Memory B cell (primary cell): ENCODE data around the gene ADGRG1.

Experiments
- ATAC-seq: fragments of 150-1000 bp; cut with Tn5 transposase; 2 replicates; pipeline ENCODE4 v1.10.0; 2021; ENCODE audit warnings: low read depth, mild to moderate bottlenecking, moderate library complexity
- DNase-seq, 2 donors: peaks; one replicate each; pipeline ENCODE4 v3.0.0; 2022; ENCODE audit warnings: low spot score in 2 of 2
- H3K27ac Mint-ChIP-seq: one replicate; pipeline ENCODE4 v1.8.0; 2022; ENCODE audit warnings: mild to moderate bottlenecking, moderate library complexity, mixed read lengths
- H3K27me3 Mint-ChIP-seq: one replicate; pipeline ENCODE4 v1.8.0; 2022; ENCODE audit warnings: mixed read lengths
- H3K36me3 Mint-ChIP-seq: one replicate; pipeline ENCODE4 v1.8.0; 2022; ENCODE audit warnings: mild to moderate bottlenecking, mixed read lengths
- H3K4me1 Mint-ChIP-seq: one replicate; pipeline ENCODE4 v1.8.0; 2022; ENCODE audit warnings: mixed read lengths
- H3K4me3 Mint-ChIP-seq: one replicate; pipeline ENCODE4 v1.8.0; 2022; ENCODE audit warnings: mild to moderate bottlenecking, moderate library complexity, mixed read lengths
- H3K9me3 Mint-ChIP-seq: one replicate; pipeline ENCODE4 v1.8.0; 2022; ENCODE audit warnings: mixed read lengths

The ADGRG1 gene

GRCh38 chr16:57697896-57698537 lies 69.6 kb downstream of the ADGRG1 start:
- peaks cover 5% of the 10 kb centered on the region for H3K4me1 Mint-ChIP-seq
- H3K4me3 Mint-ChIP-seq, result no peak overlapping the region
- no peak for ATAC-seq
- no peaks in the 10 kb centered on the region for H3K36me3 Mint-ChIP-seq
- no peaks in the 10 kb centered on the region for H3K27me3 Mint-ChIP-seq
- H3K27ac Mint-ChIP-seq, result no peak overlapping the region
- H3K9me3 Mint-ChIP-seq, result no peaks in the 10 kb centered on the region
- no peak for DNase-seq

GRCh38 chr16:57698812-57699405 lies 70.5 kb downstream of the ADGRG1 start:
- ATAC-seq (no peak), DNase-seq (no peak)
- H3K36me3 Mint-ChIP-seq, result no peaks in the 10 kb centered on the region
- no peak overlapping the region for H3K27ac Mint-ChIP-seq
- H3K4me1 Mint-ChIP-seq, result peaks cover 5% of the 10 kb centered on the region
- no peak overlapping the region for H3K4me3 Mint-ChIP-seq
- no peaks in the 10 kb centered on the region for H3K27me3 Mint-ChIP-seq
- H3K9me3 Mint-ChIP-seq, result no peaks in the 10 kb centered on the region

GRCh38 chr16:57699481-57699880 lies 71.1 kb downstream of the ADGRG1 start:
- Mint-ChIP-seq H3K27ac (no peak overlapping the region), H3K9me3 (no peaks in the 10 kb centered on the region), H3K27me3 (no peaks in the 10 kb centered on the region), H3K36me3 (no peaks in the 10 kb centered on the region), H3K4me3 (no peak overlapping the region), H3K4me1 (peaks cover 5% of the 10 kb centered on the region)
- DNase-seq (no peak), ATAC-seq (no peak)

- peaks cover 2% of the 10 kb centered on the region for H3K4me1 Mint-ChIP-seq
- no peak overlapping the region for H3K4me3 Mint-ChIP-seq
- DNase-seq, result no peak
- no peak overlapping the region for H3K27ac Mint-ChIP-seq
- H3K27me3 Mint-ChIP-seq, result no peaks in the 10 kb centered on the region
- no peak for ATAC-seq
- no peaks in the 10 kb centered on the region for H3K36me3 Mint-ChIP-seq
- H3K9me3 Mint-ChIP-seq, result no peaks in the 10 kb centered on the region
Measured at GRCh38 chr16:57699899-57700298, 71.5 kb downstream of the ADGRG1 start.

- no peak overlapping the region for H3K4me3 Mint-ChIP-seq
- H3K27me3 Mint-ChIP-seq, result peaks cover 7% of the 10 kb centered on the region
Measured at GRCh38 chr16:57700781-57701551, 72.5 kb downstream of the ADGRG1 start.

GRCh38 chr16:57701759-57702371 lies 73.4 kb downstream of the ADGRG1 start:
- H3K9me3 Mint-ChIP-seq, result peaks cover 3% of the 10 kb centered on the region
- H3K4me1 Mint-ChIP-seq, result no peaks in the 10 kb centered on the region
- peaks cover 4% of the 10 kb centered on the region for H3K36me3 Mint-ChIP-seq
- no peak overlapping the region for H3K27ac Mint-ChIP-seq
- no peak overlapping the region for H3K4me3 Mint-ChIP-seq
- H3K27me3 Mint-ChIP-seq, result peaks cover 14% of the 10 kb centered on the region
- ATAC-seq (no peak), DNase-seq (no peak)

More at GRCh38 chr16:57700781-57701551, 72.5 kb downstream of the ADGRG1 start:
- H3K9me3 Mint-ChIP-seq, result no peaks in the 10 kb centered on the region
- ATAC-seq, result no peak
- no peak for DNase-seq
- H3K27ac Mint-ChIP-seq, result no peak overlapping the region
- H3K36me3 Mint-ChIP-seq, result no peaks in the 10 kb centered on the region
- no peaks in the 10 kb centered on the region for H3K4me1 Mint-ChIP-seq

- no peak overlapping the region for H3K27ac Mint-ChIP-seq
- no peak overlapping the region for H3K4me3 Mint-ChIP-seq
- peaks cover 4% of the 10 kb centered on the region for H3K9me3 Mint-ChIP-seq
- H3K27me3 Mint-ChIP-seq, result peaks cover 14% of the 10 kb centered on the region
- DNase-seq (no peak), ATAC-seq (no peak)
- H3K4me1 Mint-ChIP-seq, result no peaks in the 10 kb centered on the region
- H3K36me3 Mint-ChIP-seq, result peaks cover 5% of the 10 kb centered on the region
Measured at GRCh38 chr16:57703416-57704010, 75.1 kb downstream of the ADGRG1 start.

- ATAC-seq, result no peak
- Mint-ChIP-seq H3K27me3 (peaks cover 14% of the 10 kb centered on the region), H3K4me1 (no peaks in the 10 kb centered on the region), H3K36me3 (peaks cover 5% of the 10 kb centered on the region), H3K4me3 (no peak overlapping the region), H3K27ac (no peak overlapping the region), H3K9me3 (peaks cover 4% of the 10 kb centered on the region)
- no peak for DNase-seq
Measured at GRCh38 chr16:57704011-57704904, 75.8 kb downstream of the ADGRG1 start.

GRCh38 chr16:57704905-57705852 lies 76.7 kb downstream of the ADGRG1 start:
- Mint-ChIP-seq H3K36me3 (peaks cover 5% of the 10 kb centered on the region), H3K27ac (no peak overlapping the region), H3K27me3 (peaks cover 14% of the 10 kb centered on the region), H3K4me3 (no peak overlapping the region), H3K4me1 (no peaks in the 10 kb centered on the region), H3K9me3 (peaks cover 4% of the 10 kb centered on the region)
- DNase-seq, result no peak
- ATAC-seq, result no peak

GRCh38 chr16:57706717-57707116 lies 78.3 kb downstream of the ADGRG1 start:
- Mint-ChIP-seq H3K36me3 (peaks cover 5% of the 10 kb centered on the region), H3K4me3 (no peak overlapping the region), H3K9me3 (peaks cover 4% of the 10 kb centered on the region), H3K27me3 (peaks cover 14% of the 10 kb centered on the region), H3K4me1 (no peaks in the 10 kb centered on the region), H3K27ac (no peak overlapping the region)
- DNase-seq (no peak), ATAC-seq (no peak)

- H3K27me3 Mint-ChIP-seq, result peaks cover 14% of the 10 kb centered on the region
- no peak overlapping the region for H3K4me3 Mint-ChIP-seq
- H3K4me1 Mint-ChIP-seq, result no peaks in the 10 kb centered on the region
- H3K27ac Mint-ChIP-seq, result no peak overlapping the region
- peaks cover 4% of the 10 kb centered on the region for H3K9me3 Mint-ChIP-seq
- peaks cover 5% of the 10 kb centered on the region for H3K36me3 Mint-ChIP-seq
- DNase-seq (no peak), ATAC-seq (no peak)
Measured at GRCh38 chr16:57707331-57707730, 78.9 kb downstream of the ADGRG1 start.

GRCh38 chr16:57708168-57708567 lies 79.7 kb downstream of the ADGRG1 start:
- Mint-ChIP-seq H3K4me3 (no peak overlapping the region), H3K9me3 (peaks cover 4% of the 10 kb centered on the region), H3K4me1 (no peaks in the 10 kb centered on the region), H3K27ac (no peak overlapping the region), H3K36me3 (peaks cover 5% of the 10 kb centered on the region), H3K27me3 (peaks cover 14% of the 10 kb centered on the region)
- DNase-seq, result no peak
- no peak for ATAC-seq
